CD4-positive, alpha-beta T cell treated with Interleukin-6 for 4 hours (primary cell): Measurements from ENCODE around the gene RNF207.

Experiments used
- DNase-seq: peaks from one replicate; pipeline ENCODE4 v3.0.0-alpha.2; 2020; ENCODE audit warnings: mixed read lengths

RNF207 gene

DNA sequence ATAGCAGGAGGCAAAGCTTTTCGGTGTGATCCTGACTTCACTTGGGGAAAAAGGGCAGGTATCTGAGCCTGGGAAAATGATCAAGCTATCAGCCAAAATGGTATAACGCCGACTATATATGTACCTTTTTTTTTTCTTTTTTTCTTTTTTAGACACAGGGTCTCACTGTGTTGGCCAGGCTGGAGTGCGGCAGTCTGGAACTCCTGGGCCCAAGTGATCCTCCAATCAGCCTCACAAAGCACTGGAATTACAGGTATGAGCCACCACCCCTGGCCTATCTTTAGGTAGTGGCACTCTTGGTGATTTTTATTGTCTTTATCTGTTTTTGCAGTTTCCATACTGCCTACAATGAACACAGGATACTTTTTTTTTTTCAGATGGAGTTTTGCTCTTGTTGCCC is 31.2 kb downstream of the RNF207 start:
- DNase-seq, result no peak

DNA sequence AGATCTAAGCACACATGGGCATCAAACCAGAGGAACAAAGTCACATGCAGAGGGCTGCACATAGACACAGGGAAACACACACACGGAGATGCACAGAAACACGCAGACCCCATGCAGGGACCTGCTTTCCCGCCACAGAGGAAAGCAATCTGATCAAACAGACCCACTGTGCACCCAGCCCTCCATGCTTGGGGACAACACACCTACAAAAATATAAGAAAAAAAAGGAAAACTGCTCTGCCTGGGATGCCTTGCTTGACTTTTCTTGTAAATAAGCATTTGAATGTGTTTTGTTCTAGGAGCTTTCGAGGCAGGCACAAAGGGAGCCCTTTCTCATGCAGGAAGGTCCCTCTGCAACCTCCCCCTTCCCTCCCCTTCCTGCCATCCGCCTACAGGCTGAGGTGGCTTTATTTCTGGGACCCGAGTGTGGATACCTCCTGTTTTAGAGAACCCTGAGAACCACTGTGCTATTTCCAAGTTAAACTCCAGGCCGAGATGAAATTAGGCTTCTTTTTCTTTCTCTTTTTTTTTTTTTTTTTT is 33.4 kb downstream of the RNF207 start:
- DNase-seq, result no peak

DNA sequence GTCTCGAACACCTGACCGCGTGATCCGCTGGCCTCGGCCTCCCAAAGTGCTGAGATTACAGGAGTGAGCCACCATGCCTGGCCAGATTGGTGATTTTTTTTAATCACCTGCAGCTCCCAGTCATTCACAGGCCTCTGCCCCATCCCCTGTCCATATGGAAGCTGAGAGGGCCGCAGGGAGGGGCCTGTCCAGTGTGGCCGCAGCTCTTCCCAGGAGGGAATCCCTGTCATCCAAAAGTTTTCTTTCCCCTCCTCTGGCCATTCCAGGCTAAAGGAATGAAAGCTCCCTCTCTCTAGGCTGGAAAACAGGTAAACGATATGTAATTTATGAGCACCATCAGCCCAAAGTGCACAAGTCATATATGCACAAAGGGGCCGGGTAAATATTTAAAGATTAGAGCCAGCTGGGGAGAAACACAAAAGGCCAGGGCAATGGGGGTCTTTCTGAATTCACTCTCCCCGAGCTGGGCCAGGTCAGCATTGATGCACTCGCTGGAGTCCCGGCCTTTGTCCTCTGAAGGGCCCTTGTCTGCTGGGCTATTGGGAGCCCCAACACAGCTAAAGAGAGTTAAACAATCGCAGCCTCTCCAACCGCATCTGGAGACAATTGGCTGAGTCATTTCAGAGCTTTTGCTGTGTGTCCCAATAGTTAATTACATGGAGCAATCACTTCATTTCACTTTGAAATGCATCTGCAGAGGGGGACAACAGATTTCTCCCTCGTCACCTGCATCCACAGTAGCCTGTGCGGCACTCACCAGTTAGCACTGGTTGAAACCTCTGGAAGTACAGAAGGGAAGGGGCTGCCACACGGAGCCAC is 34.2 kb downstream of the RNF207 start:
- DNase-seq, result no peak

DNA sequence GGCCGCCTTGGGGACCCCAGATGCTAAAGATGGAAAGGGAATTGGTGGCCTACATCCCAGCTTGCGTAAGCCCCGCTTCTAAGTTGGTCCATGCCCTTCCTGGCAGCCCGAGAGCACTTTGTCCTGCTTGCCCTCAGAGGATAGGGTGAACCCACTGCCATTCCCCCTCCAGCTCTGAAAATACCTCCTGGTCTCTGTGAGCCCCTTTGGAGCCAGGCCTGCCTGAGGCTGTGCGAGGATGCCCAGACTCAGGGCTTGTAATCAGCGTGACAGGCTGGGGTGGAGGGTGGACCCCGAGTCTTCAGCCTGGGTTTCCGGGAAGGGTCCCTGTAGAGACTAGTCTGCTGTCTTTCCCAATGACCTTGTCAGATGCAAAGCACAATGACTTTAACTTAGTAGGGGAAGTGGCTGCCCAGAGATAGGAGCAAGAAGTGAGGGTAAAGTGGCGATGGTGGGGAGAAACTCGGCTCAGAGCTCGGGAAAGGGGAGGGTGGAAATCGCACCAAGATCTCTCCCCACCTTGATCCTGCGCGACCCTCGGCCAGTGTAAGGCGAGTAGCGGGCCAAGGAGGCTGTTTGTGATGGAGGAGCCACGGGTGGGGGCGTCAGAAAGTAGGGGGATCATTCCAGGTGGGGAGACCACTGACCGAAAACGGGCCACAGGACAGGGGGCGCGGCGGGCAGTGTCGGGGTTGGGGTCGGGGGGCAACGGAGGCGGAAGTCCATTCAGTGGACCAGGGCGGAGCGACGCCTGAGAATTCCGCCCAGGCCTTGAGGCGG is 35.4 kb downstream of the RNF207 start:
- no peak for DNase-seq

DNA sequence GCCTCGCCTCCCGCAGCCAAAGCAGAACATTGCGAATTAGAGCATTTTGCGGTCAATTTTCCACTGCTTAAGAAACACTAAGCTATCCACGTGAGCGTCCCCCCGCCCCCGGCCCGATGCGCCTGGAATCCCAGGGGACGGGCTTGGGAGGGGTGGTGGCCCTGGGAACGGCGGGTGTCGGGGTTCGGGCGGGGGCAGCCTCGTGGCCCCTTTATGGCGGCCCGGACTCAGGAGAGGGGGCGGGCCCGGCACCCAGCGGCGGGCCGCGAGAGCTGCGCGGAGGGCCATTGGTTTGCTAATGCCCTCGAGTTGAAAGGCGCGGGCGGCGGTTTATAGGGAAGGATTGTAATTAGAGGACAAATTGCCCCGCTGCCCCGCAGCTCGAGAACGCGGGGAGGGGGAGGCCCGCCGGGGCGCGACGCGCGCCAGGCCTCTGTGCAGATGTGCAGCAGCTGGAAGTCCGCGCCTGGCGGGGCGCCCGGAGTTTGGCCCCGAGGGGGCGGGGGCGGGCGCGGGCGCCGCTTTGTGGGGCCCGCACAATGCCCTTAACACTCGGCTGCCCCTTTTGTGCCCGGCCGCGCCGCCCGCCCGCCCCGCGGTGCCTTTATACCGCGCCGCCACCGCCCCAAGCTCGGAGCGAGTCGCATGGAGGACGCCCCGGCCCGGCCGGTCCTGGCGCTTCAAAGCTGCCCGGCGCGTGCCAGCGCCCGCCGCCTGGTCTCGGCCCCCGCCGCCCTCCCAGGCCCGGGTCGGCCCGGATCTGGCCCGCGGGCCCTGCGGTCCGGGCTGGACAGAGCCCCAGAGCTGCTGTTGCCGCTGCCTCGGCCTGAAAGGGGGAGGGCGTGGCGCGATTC is 36.2 kb downstream of the RNF207 start:
- no peak for DNase-seq

DNA sequence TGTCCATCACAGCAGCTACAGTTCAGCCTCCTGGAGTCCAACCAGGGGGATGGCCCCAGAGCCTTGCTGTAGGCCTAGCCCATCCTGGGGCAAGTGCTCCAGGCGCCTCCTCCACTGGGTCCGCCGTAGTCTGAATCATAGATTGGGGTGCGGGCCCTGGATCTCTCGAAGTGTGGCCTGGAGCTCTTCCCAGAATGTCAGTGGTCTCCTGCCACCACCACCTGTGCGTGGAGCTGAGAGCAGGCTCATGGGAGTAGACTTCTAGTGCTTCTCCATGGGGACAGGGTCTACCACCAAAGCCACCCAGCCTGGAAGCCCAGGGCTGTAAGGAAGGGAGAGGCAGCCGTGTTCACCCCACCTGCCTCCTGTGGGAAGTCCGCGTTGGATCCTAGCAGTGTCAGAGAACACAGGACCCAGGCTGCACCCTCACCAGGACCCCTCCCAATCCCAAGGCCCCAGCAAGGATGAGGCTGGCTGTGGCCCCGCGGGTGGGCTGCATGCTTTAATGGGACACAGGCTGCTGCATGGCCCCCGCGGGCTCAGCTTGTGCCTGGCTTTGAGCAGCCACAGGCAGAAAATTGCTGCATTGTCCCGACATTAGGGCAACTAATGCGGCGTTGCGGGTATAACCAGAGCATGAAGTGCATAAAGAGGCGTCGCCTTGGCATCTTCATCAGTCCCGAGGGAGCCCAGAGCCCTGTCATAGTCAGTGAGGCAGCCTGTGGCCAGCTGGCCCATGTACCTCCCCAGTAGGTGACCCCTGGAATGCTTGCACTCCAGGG is 37.3 kb downstream of the RNF207 start:
- no peak for DNase-seq

DNA sequence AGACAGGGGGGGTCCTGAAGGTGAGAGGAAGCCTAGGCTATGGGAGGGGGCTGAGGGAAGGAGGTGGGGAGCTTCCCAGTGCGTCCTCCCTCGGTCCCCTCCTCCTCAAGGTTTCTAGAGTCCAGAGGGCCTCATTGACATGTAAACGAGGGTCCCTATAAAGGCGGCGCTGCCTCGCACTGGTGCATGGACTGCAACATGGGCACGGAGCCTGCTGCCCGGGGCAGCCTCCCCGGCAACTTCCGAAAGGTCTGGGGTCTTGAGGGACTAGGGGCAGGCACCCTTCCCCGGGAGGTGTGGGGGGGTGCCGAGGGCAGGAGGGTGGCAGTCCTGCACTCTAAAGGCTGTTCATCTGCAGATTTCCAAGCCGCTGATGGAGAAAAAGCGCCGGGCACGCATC is 38.1 kb downstream of the RNF207 start, which contains the start of gene HES3:
Gene HES3, plus strand, starts transcription at position 187 of the 400 bp plus-strand sequence. Its CDS starts 187 bp downstream, at position 374.
- no peak for DNase-seq

DNA sequence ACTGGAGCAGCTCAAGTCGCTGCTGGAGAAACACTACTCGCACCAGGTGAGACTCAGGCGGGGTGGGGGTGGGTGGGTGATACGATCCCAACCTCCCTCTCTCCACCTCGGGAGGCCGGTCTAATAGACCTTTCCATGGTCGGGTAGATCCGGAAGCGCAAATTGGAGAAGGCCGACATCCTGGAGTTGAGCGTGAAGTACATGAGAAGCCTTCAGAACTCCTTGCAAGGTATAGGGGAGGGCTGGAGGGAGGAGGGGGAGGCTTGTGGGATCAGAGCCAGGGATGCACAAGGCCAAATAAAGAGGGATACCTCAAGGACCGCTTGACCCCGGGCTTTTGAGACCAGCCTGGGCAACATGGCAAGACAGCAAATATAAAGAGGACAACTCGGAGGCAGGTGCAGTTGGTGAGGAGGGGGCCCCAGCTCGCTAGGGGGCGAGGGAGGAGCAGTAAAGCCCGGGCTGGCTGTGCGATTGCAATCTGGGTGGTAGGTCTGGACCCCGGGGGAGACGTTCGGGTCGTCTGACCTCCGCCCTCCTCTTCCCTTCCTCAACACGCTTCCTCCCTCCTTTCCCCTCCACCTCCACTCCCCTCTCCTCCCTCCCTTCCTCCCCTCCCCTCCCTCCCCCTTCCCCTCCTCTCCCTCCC is 38.6 kb downstream of the RNF207 start:
- DNase-seq, result no peak

DNA sequence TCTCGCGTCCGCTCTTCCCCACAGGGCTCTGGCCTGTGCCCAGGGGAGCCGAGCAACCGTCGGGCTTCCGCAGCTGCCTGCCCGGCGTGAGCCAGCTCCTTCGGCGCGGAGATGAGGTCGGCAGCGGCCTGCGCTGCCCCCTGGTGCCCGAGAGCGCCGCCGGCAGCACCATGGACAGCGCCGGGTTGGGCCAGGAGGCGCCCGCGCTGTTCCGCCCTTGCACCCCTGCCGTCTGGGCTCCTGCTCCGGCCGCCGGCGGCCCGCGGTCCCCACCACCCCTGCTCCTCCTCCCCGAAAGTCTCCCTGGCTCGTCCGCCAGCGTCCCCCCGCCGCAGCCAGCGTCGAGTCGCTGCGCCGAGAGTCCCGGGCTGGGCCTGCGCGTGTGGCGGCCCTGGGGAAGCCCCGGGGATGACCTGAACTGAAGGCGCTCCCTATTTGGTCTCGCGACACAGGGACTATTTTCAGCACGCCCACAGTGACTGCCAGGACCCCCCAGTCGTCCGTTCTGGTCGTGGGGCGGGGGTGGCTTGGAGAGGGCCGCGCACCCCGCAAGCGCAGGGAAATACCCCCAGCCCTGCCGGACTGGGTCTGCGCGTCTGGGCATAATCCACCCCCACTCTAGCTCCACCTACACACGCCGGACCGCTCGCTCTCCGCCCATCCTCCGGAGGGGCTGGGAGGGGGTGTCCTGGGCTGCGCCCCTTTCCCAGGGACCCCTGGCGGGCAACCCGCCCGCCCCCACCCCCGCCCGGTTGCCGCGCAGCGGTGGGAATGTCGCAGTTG is 39.4 kb downstream of the RNF207 start:
- peak; percentile 83 for DNase-seq

DNA sequence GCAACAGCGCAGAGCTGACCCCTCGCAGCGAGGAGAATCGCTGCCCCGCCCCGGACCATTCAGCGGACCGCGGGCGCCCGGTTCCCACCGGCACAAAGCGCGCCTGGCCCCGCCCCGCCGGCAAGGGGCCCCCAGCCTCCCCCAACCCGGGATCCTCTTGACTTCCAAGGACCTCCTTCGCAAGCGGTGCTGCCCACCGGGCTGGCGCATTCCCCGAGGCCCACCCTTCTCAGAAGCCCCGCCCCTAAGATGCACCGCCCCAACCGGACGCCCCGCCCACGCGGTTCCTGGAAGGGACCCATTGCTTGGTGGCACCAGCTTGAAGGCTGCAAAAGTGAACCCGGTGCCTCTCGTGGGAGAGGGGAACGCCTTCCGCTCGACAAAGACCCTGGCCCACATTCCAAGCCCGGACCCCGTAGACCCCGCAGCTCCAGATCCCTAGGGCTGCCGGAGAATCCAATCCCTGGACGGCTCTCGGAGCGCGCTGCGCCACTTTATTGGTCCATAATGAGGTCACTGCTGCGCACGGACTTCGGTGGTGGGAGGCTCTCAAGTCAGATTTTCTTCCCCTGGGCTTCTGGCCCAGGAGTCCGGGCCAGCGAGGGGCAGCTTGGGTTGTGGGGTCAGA is 40.1 kb downstream of the RNF207 start:
- DNase-seq, result peak; percentile 37

DNA sequence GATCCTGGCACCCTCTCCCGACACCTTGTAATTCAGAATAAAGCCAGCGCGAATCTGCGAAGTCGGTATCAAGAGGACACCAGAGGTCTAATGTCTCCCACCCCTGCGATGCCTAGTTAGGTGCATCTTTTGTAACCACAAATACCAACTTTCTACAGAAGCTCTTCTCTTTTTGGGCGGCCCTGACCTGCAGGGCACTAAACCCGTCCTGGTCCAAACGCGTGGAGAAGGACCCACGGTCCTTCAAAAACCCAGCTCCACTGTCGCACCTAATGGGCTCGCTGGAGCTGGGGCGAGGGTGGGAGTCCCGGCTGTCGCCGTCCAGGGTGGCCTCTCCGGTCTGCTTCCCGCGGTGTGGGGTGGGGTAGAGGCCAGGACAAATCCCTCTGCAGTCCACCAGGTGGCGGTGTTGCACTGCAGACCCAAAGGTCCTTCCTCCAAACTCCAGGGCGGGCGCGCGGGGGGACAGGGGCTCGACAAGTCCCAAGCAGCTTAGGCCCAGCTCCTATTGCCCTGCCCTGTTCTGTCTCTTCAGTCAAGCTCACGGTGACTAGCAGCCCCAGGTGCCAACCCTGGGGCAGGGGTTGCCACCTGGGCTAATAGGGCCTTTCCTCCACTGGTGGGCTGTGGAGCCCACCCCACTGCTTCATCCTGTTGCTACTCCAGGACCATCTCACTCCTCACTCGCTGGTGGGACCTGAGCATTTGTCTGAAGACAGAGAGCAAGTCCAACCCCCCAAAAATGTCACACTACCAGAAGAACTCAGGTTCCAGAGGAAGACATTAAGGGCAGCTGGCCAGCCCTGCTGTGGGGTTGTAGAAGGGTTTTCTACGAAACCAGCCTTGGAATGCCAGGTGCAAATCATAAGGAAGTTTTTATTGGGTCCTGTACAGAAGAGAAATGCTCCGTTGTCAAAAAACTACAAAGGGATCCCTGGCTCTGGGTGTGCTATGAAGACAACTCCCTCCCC is 40.9 kb downstream of the RNF207 start:
- peak; percentile 85 for DNase-seq

DNA sequence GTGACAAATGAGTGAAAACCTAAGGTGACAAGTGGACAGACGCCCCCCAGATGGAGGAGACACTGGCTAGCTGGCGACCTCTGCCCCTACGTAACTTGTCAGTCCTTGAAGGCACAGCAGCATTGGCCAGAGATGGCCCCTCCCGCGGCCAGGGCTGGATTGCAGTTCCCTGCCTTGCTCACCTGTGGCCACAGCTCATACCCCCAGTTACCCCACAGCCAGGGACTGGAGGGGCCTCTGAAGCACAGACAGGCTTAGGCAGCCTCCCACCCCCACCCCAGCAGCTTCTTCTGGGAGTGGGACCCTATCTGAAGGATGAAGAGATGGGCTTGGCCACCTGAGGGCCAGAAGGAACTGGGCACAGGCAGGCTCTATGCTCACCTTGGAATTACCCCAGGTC is 41.7 kb downstream of the RNF207 start:
- DNase-seq, result no peak

DNA sequence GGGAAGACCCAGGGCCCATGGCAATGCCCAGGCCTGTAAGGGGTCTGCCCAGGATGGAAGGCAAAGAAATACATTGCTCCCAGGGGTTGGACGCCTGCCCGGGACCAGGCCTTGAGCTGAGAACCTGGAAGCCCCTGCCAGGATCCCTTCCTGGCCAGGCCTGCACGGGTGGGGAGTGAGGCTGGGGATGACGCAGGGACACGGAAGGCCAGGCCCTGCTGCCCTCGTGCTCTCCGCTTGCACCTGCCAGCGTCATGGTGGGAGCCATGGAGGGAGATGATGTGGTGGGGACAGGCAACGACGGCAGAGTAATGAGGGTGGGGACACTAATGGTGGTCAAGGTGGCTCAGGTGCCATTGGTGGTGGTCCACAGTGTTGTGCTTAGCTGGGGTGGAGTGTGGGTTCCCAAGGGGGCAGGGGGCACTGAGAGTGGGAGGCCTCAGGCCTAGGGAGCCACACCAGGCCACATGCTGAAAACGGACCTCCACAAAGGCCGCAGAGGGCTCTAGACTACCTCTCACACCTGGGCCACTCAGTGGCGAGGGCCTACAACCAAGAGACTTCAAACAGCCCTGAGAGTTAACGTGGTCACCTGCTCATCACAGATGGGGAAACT is 42.4 kb downstream of the RNF207 start:
- no peak for DNase-seq

DNA sequence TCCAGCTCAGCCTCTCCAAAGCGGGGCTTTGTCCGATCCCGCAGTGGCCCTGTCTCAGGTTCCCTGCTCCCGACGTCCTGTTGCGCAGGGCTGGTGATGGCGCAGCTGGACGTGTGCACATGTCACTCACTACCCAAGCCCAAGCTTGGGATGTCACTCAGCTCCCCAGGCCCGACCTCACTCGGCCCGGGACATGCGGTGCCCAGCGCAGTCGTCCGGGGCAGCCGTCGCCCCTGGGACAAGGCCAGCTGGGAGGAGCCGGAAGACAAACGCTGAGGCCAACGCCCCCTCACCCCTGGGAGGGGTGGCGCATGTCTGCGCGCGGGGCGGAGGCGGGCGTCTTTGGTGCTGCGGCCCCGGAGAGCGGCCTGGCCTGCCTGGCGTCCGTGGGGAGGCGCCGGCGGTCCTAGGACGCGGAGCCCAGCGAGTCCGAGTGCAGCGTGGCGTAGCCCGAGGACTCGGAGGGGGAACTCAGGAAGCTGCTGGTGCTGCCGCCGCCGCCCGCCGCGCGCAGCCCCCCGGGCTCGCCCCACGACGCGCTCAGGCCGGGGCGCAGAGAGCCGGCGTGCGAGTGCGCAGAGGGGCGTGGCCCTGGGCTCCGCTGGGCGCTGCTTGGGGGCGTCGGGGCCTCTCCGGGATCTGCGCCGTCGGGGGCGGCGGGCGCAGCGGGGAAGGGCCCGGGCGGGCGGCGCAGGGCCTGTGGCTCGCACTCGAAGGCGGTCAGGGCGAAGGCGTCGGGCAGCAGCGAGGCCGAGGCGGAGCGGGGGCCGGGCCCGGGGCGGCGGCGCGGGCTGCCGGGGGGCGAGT is 43.2 kb downstream of the RNF207 start:
- no peak for DNase-seq

DNA sequence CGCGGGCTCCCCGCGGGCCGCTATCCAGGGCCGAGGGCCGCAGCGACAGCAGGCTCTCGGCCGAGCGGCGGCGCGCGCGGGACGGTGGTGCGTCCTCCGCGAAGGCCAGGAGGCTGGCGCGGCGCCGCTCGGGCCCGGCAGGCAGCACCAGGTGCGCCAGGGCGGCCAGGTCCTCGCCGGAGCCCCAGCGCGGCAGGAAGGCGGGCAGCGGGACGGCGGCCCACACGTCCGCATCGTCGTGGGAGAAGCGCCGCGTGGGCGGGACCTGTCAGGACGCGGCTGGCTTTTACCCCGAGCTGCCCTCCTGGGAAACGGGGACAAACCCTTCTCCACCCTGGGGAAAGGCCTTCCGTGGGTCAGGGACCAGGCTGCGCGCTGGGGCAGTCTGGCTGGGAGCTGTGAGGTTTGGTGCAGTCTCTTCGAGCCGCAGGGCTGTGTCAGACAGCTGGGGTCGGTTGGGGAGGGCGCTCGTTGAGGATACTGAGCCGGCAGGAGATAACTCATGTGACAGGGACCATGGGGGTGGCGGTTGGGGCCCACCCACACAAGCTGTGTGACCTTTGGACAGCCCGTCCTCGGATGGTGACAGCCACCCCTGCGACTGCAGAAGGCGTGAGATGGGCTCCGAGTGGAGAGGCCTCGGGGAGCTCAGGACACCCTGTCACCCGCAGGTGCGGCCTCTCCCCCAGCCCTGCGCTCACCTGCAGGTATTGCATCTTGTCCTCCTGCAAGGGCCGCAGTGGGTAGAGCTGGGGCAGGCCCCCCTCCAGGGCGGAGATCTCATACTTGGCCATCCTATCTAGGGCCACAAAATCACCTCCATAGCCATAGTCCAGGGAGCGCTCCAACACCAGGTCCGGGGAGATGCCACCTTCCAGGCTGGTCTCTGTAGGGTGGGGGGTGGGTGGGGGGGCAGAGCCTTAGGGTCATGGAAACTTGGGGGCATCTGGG is 44.1 kb downstream of the RNF207 start:
- no peak for DNase-seq

DNA sequence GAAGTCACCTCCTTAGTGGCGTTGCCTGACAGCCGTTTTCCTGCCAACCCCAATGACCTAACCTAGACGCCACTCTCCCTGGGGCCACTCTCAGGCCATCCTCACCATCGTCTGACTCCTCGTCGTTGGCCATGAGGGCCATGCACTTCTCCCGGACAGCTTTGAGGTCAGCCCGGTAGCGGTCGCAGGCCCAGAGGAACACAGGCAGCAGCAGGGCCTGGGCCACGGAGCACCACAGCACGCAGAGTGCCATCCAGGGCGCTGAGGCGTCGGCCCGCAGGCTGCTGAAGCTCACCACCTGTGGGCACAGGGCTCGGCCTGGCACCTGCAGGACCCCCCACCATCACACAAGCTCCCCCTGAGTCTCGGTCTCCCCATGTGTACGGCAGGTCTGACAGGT is 45.3 kb downstream of the RNF207 start:
- no peak for DNase-seq
